ENCODE measurements around the gene GCKR. TPM values are rescaled to one million over a fixed set of nuclear protein-coding genes. Genes with fewer than 3 reads are reported as not detected.

The GCKR gene
- total and polyA plus RNA-seq, 2 of the 13 experiments (the other 11 are each of a cell fraction or from before 2014, with no cell fraction given) = 15.2 to 48.3 TPM

DNA sequence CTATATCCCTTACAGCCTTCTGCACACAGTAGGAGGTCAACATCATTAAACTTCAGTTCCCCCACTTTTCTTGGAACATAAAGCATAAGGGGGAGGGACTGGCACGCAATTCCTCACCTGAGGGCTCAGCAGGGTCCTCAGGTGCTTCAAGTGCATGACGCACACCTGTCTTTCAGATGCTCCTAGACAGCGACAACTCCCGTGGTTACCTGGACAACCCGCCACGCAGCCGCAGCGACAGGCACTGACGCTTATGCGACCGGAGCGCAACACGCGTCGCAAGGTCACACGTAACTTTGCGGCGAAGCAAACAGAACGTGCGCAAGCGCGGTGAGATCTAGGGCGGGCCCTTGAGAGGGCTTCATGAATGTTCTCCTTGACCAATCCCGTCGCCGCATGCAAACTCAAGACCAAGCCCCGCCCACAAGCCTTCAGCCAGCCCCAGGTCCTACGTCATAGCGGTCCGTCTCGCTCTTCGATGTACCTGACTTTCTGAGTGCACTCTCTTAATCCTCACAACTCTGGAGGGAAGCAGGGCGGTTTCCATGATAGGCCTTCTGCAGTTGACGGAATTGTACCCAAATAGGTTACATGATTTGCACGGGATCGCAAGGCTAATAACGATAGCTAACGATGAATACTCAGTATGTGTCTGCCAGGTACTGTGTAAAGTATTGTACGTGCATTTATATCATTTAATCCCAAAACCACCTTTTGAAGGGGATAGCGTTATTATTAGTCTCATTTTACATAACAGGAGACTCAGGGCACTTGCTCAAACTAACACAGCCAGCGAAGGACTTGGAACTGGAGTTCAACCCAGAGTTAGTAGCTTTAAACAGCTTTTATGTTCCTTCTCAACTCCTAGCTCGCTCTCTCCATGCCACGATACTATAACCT lies 6.9 kb upstream of the GCKR start, which contains the start of gene IFT172 (continued):
- TF ChIP-seq ZFP82 (CRISPR knock-in tag; IDR thresholded peaks at IDR 0.05; ENCODE audit: borderline replicate concordance) (no peak), ZNF317 (CRISPR knock-in tag; IDR thresholded peaks at IDR 0.05) (0 out of 2 replicates have a peak, but pooled peaks have one; percentile 8), CHD4 (IDR thresholded peaks at IDR 0.05; ENCODE audit: borderline replicate concordance, low read length) (no peak), SALL1 (CRISPR knock-in tag; IDR thresholded peaks at IDR 0.05) (peak; percentile 86), GABPB1 (CRISPR knock-in tag; IDR thresholded peaks at IDR 0.05) (peak; percentile 78), SP4 (CRISPR knock-in tag; IDR thresholded peaks at IDR 0.05) (peak; percentile 71; the same call in 1 of the 2 replicates), CREM (IDR thresholded peaks at IDR 0.05) (peak; percentile 98), CREM (CRISPR knock-in tag; IDR thresholded peaks at IDR 0.05) (peak; percentile 79), ARNTL (CRISPR knock-in tag; IDR thresholded peaks at IDR 0.05) (no peak), ZNF7 (CRISPR knock-in tag; IDR thresholded peaks at IDR 0.05) (no peak), NFKBIZ (CRISPR knock-in tag; IDR thresholded peaks at IDR 0.05) (peak; percentile 50; the same call in 1 of the 2 replicates), ZNF549 (CRISPR knock-in tag; IDR thresholded peaks at IDR 0.05) (no peak), TEAD3 (CRISPR knock-in tag; optimal IDR thresholded peaks at IDR 0.05; ENCODE audit: borderline replicate concordance) (peak; percentile 69)
- TF ChIP-seq, protein P1, sequence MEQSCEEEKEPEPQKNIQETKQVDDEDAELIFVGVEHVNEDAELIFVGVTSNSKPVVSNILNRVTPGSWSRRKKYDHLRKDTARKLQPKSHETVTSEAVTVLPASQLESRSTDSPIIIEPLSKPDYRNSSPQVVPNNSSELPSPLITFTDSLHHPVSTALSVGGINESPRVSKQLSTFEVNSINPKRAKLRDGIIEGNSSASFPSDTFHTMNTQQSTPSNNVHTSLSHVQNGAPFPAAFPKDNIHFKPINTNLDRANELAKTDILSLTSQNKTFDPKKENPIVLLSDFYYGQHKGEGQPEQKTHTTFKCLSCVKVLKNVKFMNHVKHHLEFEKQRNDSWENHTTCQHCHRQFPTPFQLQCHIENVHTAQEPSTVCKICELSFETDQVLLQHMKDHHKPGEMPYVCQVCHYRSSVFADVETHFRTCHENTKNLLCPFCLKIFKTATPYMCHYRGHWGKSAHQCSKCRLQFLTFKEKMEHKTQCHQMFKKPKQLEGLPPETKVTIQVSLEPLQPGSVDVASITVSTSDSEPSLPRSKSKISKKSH (CRISPR knock-in tag; IDR thresholded peaks at IDR 0.05; ENCODE audit: borderline replicate concordance) = peak; percentile 93
- TF ChIP-seq, protein P2, sequence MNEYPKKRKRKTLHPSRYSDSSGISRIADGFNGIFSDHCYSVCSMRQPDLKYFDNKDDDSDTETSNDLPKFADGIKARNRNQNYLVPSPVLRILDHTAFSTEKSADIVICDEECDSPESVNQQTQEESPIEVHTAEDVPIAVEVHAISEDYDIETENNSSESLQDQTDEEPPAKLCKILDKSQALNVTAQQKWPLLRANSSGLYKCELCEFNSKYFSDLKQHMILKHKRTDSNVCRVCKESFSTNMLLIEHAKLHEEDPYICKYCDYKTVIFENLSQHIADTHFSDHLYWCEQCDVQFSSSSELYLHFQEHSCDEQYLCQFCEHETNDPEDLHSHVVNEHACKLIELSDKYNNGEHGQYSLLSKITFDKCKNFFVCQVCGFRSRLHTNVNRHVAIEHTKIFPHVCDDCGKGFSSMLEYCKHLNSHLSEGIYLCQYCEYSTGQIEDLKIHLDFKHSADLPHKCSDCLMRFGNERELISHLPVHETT (CRISPR knock-in tag; conservative IDR thresholded peaks at IDR 0.05) = peak; percentile 76; the same call in 1 of the 2 replicates
- TF ChIP-seq, protein P3, sequence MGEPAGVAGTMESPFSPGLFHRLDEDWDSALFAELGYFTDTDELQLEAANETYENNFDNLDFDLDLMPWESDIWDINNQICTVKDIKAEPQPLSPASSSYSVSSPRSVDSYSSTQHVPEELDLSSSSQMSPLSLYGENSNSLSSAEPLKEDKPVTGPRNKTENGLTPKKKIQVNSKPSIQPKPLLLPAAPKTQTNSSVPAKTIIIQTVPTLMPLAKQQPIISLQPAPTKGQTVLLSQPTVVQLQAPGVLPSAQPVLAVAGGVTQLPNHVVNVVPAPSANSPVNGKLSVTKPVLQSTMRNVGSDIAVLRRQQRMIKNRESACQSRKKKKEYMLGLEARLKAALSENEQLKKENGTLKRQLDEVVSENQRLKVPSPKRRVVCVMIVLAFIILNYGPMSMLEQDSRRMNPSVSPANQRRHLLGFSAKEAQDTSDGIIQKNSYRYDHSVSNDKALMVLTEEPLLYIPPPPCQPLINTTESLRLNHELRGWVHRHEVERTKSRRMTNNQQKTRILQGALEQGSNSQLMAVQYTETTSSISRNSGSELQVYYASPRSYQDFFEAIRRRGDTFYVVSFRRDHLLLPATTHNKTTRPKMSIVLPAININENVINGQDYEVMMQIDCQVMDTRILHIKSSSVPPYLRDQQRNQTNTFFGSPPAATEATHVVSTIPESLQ (CRISPR knock-in tag; conservative IDR thresholded peaks at IDR 0.05) = peak; percentile 67; the same call in 1 of the 2 replicates
- TF ChIP-seq, protein P4, sequence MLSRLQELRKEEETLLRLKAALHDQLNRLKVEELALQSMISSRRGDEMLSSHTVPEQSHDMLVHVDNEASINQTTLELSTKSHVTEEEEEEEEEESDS (CRISPR knock-in tag; IDR thresholded peaks at IDR 0.05; ENCODE audit: borderline replicate concordance) = peak; percentile 54; the same call in 1 of the 2 replicates
- TF ChIP-seq, protein P5, sequence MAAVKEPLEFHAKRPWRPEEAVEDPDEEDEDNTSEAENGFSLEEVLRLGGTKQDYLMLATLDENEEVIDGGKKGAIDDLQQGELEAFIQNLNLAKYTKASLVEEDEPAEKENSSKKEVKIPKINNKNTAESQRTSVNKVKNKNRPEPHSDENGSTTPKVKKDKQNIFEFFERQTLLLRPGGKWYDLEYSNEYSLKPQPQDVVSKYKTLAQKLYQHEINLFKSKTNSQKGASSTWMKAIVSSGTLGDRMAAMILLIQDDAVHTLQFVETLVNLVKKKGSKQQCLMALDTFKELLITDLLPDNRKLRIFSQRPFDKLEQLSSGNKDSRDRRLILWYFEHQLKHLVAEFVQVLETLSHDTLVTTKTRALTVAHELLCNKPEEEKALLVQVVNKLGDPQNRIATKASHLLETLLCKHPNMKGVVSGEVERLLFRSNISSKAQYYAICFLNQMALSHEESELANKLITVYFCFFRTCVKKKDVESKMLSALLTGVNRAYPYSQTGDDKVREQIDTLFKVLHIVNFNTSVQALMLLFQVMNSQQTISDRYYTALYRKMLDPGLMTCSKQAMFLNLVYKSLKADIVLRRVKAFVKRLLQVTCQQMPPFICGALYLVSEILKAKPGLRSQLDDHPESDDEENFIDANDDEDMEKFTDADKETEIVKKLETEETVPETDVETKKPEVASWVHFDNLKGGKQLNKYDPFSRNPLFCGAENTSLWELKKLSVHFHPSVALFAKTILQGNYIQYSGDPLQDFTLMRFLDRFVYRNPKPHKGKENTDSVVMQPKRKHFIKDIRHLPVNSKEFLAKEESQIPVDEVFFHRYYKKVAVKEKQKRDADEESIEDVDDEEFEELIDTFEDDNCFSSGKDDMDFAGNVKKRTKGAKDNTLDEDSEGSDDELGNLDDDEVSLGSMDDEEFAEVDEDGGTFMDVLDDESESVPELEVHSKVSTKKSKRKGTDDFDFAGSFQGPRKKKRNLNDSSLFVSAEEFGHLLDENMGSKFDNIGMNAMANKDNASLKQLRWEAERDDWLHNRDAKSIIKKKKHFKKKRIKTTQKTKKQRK (IDR thresholded peaks at IDR 0.05; ENCODE audit: low read length) = no peak

All from HepG2 (cell line).